Measurements from ENCODE around the gene WDR43.
"Not testable (repeated sequence)": the region's sequence is repeated elsewhere in the genome, so short reads cannot be mapped to it uniquely, and the experiment has no call there.

Gene WDR43

DNA sequence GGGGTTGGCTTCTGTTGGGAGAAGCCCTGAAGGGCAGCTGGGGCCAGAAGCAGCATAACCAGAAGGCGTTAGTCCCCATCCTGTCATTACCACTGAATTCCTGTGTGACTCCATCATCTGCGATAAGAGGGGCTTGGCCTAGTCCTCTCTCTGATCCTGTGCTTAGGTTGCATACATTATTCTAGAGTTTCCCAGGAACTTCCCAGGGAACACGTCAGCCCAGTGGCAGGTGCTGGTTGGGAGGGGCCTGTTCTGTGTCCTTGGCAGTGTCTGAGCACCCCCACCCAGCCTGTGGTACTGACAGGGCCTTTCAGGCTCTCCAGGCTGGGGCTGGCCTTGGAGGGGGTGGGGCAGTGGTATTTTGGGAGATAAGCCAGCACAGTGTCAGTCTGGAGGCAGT lies 82.1 kb downstream of the WDR43 start:
- in situ Hi-C loops (cut with HindIII; ENCODE audit: low sequenced_read_pairs): no loop called here
- no peak overlapping the region for H3K4me3 ChIP-seq (ENCODE audit: low read depth, low read length)
- peak; percentile 28 for DNase-seq (ENCODE audit: low read depth, low spot score)
- TF ChIP-seq, protein P1, sequence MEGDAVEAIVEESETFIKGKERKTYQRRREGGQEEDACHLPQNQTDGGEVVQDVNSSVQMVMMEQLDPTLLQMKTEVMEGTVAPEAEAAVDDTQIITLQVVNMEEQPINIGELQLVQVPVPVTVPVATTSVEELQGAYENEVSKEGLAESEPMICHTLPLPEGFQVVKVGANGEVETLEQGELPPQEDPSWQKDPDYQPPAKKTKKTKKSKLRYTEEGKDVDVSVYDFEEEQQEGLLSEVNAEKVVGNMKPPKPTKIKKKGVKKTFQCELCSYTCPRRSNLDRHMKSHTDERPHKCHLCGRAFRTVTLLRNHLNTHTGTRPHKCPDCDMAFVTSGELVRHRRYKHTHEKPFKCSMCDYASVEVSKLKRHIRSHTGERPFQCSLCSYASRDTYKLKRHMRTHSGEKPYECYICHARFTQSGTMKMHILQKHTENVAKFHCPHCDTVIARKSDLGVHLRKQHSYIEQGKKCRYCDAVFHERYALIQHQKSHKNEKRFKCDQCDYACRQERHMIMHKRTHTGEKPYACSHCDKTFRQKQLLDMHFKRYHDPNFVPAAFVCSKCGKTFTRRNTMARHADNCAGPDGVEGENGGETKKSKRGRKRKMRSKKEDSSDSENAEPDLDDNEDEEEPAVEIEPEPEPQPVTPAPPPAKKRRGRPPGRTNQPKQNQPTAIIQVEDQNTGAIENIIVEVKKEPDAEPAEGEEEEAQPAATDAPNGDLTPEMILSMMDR (IDR thresholded peaks at IDR 0.05; ENCODE audit: low read depth, low read length): no peak

DNA sequence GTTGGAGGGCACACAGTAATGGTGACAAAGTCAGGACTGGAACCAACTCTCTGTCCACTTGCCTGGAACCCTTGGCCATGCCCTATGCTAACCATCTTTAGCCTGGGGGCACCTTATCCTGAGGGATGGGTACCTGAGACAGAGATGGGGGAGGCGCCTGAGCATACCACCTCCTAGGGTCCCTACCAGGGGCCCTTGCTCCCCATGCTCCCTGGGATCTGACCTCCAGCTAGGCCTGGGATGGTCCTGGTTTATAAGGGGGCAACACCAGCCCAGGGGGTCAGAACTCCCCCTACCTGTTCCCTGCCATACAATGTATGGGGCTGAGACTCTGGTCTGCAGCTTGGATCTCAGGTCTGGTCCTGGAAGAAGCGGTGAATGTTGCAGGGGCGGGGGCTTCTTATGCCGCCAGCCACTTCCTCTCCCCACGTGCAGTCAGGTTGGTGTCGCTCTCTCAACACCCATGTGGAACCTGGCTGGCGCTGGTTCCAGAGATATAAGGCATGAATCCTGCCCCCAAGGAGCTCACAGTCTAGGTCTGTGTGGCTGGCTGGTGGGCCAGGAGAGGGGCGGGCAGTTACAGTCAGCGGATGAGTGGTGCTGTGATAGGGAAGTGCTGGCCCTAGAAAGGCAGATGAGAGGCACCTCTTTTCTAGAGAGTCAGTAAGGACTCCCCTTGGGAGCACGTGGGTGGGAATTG lies 82.9 kb downstream of the WDR43 start:
- in situ Hi-C loops (cut with HindIII; ENCODE audit: low sequenced_read_pairs): no loop called here
- no peak for DNase-seq (ENCODE audit: low read depth, low spot score)
- TF ChIP-seq, protein P1 (IDR thresholded peaks at IDR 0.05; ENCODE audit: low read depth, low read length): no peak
- H3K4me3 ChIP-seq (ENCODE audit: low read depth, low read length): no peak overlapping the region

DNA sequence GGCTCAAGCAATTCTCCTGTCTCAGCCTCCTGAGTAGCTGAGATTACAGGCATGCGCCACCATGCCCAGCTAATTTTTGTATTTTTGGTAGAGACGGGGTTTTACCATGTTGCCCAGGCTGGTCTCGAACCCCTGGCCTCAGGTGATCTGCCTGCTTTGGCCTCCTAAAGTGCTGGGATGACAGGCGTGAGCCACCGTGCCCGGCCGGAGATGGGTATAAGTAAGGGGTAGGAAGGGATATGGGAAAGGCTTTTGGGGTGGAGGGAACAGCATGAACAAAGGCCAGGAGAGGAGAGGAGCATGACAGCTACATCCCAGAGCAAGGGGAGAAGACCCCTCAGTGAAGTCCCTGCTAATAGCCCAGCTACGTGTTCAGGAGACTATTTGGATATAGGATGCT lies 83.5 kb downstream of the WDR43 start:
- in situ Hi-C loops (cut with HindIII; ENCODE audit: low sequenced_read_pairs); DNase-seq (ENCODE audit: low read depth, low spot score); H3K4me3 ChIP-seq (ENCODE audit: low read depth, low read length): not testable (repeated sequence)

DNA sequence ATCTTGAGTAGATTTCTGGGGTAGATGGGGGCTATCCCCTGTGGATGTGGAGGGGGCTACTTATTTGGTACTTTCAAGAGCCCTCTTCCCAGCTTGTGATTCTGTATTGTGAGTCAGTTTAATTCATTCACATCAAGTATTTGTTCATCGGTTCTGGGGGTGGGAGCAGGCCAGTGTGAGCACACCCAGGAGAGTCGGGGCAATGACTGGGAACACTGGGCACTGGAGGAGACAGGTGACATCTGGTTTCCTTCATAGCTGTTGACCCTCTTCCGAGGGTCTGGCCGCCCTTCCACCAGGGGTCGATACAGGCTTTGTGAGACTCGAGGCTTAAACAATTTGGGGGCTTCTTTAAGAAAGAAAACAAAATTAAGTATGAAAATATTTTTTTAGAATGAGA lies 84.1 kb downstream of the WDR43 start:
- TF ChIP-seq, protein P1 (IDR thresholded peaks at IDR 0.05; ENCODE audit: low read depth, low read length): no peak
- no peak overlapping the region for H3K4me3 ChIP-seq (ENCODE audit: low read depth, low read length)
- in situ Hi-C loops (cut with HindIII; ENCODE audit: low sequenced_read_pairs): no loop called here
- no peak for DNase-seq (ENCODE audit: low read depth, low spot score)

DNA sequence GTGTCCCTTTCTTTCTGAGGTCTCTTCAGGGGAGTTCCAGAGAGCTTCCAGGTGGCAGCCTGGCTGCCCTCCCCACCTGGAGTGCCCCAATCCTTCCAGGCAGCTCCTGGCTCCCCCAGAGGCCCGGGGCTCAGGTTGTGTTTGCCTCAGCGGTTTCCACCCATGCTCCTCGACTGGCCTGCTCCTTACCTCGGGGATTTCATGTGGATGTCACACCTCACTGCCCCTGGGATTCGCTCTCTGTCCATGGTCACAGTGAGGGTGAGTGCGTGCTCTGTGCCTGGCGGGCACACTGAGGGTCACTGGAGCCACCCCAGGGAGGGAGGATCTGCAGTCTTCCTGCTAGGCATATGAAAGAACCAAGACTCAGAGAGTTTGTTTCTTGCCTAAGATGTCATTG lies 84.6 kb downstream of the WDR43 start:
- TF ChIP-seq, protein P1 (IDR thresholded peaks at IDR 0.05; ENCODE audit: low read depth, low read length): no peak
- DNase-seq (ENCODE audit: low read depth, low spot score): no peak
- in situ Hi-C loops (cut with HindIII; ENCODE audit: low sequenced_read_pairs): no loop called here
- H3K4me3 ChIP-seq (ENCODE audit: low read depth, low read length): no peak overlapping the region

DNA sequence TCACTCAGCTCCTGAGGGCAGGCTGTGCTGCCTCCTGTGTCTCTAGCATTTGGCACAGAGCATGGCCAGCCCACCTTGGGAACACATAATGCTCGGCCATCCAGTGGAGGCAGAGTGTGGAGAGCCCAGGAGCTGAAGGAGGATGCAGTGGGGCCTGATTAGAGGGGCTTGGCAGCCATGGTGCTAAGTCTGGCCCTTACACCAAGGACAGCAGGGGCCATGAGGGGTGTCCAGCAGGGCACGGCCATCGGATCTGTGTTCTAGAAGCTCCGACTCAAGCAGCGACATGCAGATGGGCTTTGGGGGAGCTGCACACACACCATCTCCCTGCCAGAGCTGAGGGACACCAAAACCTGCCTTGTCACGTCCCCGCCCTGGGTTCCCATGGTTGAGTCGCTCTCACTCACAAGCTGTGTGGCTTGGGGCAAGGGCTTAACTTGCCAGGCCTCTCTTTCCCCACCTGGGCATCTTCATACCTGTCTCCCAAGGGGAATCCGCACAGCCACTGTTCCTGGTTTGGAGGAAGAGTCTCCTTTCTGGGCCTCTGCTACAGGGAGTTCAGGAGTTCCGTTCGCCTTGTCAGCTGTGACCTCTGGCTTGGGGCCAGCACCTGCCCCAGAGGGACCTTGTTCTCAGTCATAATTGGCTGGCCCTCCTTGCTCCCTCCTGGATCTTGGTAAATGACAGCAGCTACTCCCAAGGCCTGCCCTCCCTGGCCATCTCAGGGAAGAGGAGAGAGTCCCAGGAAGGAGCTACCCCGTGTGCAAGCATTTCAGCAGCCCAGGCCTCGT lies 85.3 kb downstream of the WDR43 start:
- in situ Hi-C loops (cut with HindIII; ENCODE audit: low sequenced_read_pairs): no loop called here
- no peak for DNase-seq (ENCODE audit: low read depth, low spot score)
- TF ChIP-seq, protein P1 (IDR thresholded peaks at IDR 0.05; ENCODE audit: low read depth, low read length): no peak
- H3K4me3 ChIP-seq (ENCODE audit: low read depth, low read length): no peak overlapping the region

DNA sequence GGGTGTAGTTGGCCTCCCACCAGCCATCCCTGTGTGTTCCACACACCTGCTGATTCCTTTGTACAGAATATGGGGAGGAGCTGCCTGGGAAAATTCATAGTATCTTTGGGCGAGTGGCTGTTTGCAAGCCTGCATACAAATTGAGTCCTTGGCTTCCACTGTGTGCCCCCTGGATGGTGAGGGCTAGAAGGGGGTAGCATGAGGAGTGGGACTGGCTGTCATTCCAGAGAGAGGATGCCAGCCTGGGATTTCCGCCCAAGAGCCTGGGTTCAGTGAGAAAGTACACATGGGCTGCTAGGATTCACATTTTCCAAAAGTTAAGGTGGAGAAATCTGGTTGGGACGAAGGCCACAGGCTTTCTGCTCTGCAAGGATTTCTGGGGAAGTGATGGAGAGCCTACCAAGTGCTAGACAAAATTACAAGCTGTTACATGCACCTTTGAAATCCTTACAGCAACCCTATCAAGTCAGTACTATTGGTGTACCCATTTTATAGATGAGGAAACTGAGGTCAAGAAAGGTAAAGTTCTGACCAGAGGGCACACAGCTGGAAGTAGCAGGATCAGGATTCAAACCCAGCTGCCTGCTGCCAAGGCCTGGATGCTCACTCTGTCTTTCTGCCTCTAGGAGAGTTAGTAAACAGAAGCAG lies 86.0 kb downstream of the WDR43 start:
- no peak for DNase-seq (ENCODE audit: low read depth, low spot score)
- H3K4me3 ChIP-seq (ENCODE audit: low read depth, low read length): no peak overlapping the region
- in situ Hi-C loops (cut with HindIII; ENCODE audit: low sequenced_read_pairs): no loop called here
- TF ChIP-seq, protein P1 (IDR thresholded peaks at IDR 0.05; ENCODE audit: low read depth, low read length): no peak

Measured in astrocyte of the spinal cord (primary cell).